NB4 (cell line): ENCODE measurements around the gene JAKMIP1.

Experiments used
- DNase-seq: peaks from one replicate; pipeline ENCODE4 v3.0.0; 2010; ENCODE audit warnings: low read depth
- H3K4me3 ChIP-seq: one replicate; pipeline ENCODE4 v1.5.1; 2011; ENCODE audit warnings: mild to moderate bottlenecking, low read depth, low read length, moderate library complexity
- CTCF ChIP-seq: IDR thresholded peaks from one replicate; pipeline ENCODE4 v1.5.1; 2012; ENCODE audit warnings: low read depth, low read length
- MAX ChIP-seq: IDR thresholded peaks from 2 replicates; pipeline ENCODE4 v1.6.1; 2011; ENCODE audit warnings: low read depth, low read length
- MYC ChIP-seq: IDR thresholded peaks from 2 replicates; pipeline ENCODE4 v1.6.1; 2011; ENCODE audit warnings: low read depth, low read length
- POLR2A ChIP-seq: IDR thresholded peaks from 2 replicates; pipeline ENCODE4 v1.6.1; 2011; ENCODE audit warnings: mild to moderate bottlenecking; ENCODE audit not compliant: insufficient read length; ENCODE audit errors: extremely low read depth

JAKMIP1 gene

GRCh38 chr4:5992171-5992827, 208.1 kb downstream of the JAKMIP1 start:
- TF ChIP-seq MAX (no peak), MYC (no peak), CTCF (no peak), POLR2A (no peak)
- DNase-seq: no peak
- H3K4me3 ChIP-seq: no peak overlapping the region

- DNase-seq: no peak
- TF ChIP-seq CTCF: no peak
- TF ChIP-seq POLR2A: no peak
- TF ChIP-seq MAX: no peak
- TF ChIP-seq MYC: no peak
- H3K4me3 ChIP-seq: no peak overlapping the region
Observed at GRCh38 chr4:5991405-5991804, 208.9 kb downstream of the JAKMIP1 start.

GRCh38 chr4:5990446-5991160, 209.7 kb downstream of the JAKMIP1 start:
- H3K4me3 ChIP-seq: no peak overlapping the region
- TF ChIP-seq POLR2A (no peak), MYC (no peak), MAX (no peak), CTCF (no peak)
- DNase-seq: no peak

GRCh38 chr4:5989236-5990225, 210.8 kb downstream of the JAKMIP1 start:
- TF ChIP-seq MAX (no peak), MYC (no peak), POLR2A (no peak), CTCF (no peak)
- no peak overlapping the region for H3K4me3 ChIP-seq
- no peak for DNase-seq

- TF ChIP-seq MAX (0 out of 2 replicates have a peak, but pooled peaks have one; percentile 18), POLR2A (no peak)
- H3K4me3 ChIP-seq: no peak overlapping the region
- DNase-seq: peak; percentile 72
Observed at GRCh38 chr4:5988086-5988845, 212.1 kb downstream of the JAKMIP1 start.
